HG02943 (cell line): ENCODE measurements around the gene DCTN1.

Experiments used
- ATAC-seq: cut with Tn5 transposase; IDR thresholded peaks from one replicate; pipeline ENCODE4 v1.9.1; 2021; ENCODE audit warnings: mild to moderate bottlenecking, low read depth, moderate library complexity; ENCODE audit not compliant: unreplicated experiment

DCTN1 gene

GRCh38 chr2:74332550-74333174 lies 47.4 kb downstream of the DCTN1 start:
- ATAC-seq, result no peak

DNA sequence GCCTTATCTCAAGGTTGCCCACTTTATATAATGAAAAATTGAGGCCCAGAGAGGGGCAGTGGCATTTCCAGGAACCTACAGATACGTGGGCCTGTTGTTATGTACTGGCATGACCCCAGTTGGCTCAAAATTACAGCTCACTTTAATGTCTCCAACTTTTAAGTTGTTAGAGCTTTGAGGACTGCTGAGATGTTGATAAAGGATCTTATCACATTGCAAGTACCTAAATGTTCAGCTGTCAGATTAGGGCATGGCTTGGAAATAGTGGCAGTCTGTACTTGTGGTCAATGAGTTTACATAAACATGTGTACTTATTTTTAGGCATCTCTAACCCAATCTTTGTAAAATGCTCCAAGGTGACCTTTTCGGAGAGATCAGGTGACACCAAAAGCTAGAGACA lies 51.5 kb downstream of the DCTN1 start:
- ATAC-seq, result no peak

- no peak for ATAC-seq
Measured at GRCh38 chr2:74328074-74328473, 52.0 kb downstream of the DCTN1 start.

DNA sequence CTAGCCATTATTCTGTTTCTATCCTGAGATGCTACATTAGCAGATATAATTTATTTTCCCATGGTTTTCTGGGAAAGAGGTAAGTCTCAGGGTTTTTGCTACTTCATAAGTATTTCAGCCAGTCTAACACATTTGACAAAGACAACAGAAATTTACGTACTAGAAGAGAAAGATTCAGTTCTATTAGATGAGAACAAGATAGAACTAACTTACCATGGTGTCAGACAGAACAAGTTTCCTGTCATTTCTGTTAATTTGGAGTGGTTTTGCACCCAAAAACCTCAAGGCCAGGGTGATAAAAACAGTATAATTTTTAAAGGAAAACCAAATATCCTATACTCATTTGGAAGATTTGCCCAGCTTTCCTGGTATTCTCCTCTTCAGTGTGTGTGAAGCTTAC lies 52.5 kb downstream of the DCTN1 start:
- no peak for ATAC-seq

DNA sequence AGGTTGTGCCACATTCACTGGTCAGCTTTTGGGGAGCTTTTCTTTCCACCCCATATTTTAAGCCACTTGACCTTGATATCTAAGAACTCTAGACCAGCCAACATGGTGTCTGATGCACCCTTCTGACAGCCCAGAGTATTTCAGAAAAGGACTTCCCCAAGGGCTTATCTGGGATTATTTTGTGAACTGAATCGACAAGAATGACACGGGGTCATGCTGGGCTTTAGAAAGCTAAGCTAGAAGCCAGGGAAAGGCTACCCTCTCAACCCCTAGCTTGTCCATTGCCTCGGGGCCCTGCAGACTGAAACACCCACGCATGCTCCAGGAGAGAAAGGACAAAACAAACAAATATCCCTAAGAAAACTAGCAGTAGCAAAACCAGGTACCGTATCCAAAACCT lies 52.9 kb downstream of the DCTN1 start:
- ATAC-seq, result no peak

DNA sequence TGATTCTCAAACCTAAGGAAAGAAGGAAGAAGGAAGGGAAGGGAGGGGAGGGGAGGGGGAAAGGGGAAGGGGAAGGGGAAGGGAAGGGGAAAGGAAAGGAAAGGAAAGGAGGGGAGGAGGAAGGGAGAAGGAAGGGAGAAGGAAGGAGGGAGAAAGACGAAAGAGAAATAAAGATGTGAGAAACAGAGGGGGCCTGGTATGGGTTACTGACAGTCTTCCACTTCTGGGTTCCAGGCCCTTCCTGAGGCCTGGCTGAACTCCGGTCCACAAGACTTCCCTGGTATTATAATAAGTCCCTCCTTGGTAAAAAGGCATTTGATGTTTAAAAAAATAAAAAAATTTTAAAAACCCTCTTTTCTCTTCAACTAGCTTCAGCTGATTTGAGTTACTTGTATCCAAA lies 54.3 kb downstream of the DCTN1 start:
- no peak for ATAC-seq

DNA sequence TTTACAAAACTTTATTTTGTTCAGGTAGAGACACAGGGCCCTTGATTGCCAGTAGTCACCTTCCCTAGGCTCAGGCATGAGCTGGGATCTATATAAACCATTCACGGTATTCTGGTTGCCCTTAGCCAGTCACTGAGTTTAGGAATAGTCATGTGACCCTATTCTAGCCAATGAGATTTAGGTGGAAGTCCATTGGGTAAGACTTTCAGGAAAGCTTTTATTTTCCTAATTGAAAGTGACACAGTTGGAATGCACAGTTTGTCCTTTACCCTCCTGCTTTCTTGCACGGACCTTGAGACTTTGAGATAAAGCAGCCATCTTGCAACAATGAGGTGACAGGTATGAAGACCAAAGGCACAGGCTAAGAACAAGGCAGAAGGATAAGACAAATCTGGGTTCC lies 58.4 kb downstream of the DCTN1 start:
- ATAC-seq, result no peak

DNA sequence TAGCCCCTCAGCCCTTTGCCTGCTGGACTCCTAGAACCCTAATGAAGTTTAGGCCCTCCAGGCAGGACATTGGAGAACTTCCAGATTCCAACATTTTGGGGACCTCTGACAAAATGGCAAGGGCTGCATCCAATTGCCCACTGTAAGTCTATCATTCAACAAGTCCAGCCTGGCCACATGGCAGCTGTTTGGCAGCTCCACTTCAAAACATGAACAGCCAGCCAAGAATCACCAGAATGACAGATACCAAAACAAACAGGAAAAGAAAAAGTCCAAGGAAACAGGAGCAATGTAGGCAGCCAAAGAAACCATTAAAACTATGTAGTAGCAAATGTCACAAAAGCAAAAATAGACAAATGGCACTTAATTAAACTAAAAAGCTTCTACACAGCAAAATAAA lies 62.4 kb downstream of the DCTN1 start:
- ATAC-seq, result no peak

DNA sequence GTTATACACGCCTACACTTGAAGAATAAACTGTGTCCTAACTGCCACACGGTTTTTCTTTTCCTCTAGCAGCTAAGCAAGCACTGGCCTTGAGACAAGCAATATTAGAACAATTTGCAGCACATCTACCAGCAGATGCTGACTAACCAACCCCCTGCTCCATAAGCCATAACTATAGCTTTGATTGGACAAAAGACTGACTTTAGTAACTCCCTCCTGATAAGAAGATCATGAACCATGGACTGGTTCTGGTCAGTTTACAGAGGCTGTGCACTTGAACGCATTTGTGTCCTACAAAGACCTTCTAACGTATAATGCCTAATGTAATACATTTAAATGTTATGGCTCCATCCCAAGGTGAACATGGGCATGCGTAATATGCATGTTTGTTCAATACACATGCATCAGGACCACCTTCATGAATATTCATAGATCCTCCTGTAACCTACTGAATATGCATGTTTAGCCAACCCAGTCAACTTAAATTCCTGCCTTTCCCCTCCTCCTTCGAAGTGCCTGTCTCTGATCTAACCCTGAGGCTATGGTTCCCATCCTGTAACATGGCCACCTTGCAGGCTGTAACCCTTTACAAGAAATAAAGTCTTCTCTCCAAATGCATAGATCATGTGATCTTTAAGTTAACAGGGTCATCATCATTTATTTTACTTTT lies 63.4 kb downstream of the DCTN1 start:
- no peak for ATAC-seq

DNA sequence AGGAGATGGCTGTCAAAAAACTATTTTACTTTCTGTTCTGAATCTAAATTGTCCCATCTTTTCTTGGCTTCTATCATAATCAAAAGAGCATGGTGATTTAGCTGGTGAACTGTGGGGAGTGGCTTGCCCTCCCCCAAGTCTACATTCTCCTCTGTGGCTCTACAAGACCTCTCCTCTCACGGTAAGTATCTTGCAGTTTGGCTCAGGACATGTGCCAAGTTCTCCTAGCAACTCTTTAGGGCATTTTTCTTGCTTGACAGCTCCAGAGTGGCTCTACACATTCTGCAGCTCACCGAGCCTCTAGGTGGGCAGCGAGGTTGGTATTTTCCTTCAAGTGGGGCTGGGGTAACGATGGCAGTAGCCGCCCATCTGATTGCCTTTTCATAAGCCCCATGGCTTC lies 66.0 kb downstream of the DCTN1 start:
- ATAC-seq, result no peak

DNA sequence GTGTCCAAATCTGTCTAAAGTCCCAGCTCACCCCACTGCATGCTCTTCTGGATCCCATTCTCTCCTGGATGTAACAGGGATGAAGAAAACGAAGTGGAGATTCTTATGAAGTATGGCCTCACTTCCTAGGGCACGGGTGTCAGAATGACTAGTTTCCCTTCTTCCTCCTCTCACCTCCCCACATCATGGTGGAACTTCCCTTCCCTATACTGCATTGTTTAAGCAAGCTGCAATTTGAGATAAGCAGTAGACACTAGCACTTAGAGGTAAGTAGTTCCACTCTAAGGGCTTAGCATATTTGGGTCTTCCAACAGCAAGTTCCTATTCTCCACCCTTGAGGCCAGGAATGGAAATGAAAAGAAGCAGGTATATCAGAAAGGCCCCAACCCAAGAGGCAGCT lies 66.6 kb downstream of the DCTN1 start:
- ATAC-seq, result no peak

DNA sequence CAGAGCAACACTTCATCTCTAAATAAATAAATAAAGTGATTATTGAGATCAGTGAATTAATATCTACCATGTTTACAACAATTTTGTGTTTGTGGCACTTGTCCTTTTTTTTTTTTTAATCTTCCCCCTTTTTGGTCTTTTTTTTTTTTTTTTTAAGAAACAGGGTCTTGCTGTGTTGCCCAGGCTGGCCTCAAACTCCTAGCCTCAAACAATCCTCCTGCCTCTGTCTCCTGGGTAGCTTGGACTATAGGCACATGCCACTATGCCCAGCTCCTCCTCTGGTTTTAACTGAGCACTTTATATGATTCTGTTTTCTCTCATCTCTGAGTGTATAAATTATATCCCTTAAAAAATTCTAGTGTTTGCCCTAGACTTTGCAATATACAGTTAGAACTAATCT lies 67.2 kb downstream of the DCTN1 start:
- ATAC-seq, result no peak
